Fibroblast of lung (primary cell): ENCODE data around the gene LYRM2.

ENCODE experiments used
- EZH2 ChIP-seq: IDR thresholded peaks from 2 replicates; pipeline ENCODE4 v1.5.1; 2012; ENCODE audit warnings: low read length, control low read depth, mild to moderate bottlenecking; ENCODE audit errors: missing control alignments
- TF ChIP-seq, protein P1 (sequence below), 2 donors: IDR thresholded peaks in 1 of 2; conservative IDR thresholded peaks in 1 of 2; 1 replicate in 1 of 2; 2 replicates in 1 of 2; pipeline ENCODE4 v1.5.1; 2011 to 2012; ENCODE audit warnings: low read length in 2 of 2, control low read depth in 1 of 2, inconsistent platforms in 1 of 2, low read depth in 1 of 2, mild to moderate bottlenecking in 1 of 2

GRCh38 chr6:89583559-89583958, 55.0 kb downstream of the LYRM2 start:
- TF ChIP-seq EZH2: no peak
- TF ChIP-seq, protein P1, sequence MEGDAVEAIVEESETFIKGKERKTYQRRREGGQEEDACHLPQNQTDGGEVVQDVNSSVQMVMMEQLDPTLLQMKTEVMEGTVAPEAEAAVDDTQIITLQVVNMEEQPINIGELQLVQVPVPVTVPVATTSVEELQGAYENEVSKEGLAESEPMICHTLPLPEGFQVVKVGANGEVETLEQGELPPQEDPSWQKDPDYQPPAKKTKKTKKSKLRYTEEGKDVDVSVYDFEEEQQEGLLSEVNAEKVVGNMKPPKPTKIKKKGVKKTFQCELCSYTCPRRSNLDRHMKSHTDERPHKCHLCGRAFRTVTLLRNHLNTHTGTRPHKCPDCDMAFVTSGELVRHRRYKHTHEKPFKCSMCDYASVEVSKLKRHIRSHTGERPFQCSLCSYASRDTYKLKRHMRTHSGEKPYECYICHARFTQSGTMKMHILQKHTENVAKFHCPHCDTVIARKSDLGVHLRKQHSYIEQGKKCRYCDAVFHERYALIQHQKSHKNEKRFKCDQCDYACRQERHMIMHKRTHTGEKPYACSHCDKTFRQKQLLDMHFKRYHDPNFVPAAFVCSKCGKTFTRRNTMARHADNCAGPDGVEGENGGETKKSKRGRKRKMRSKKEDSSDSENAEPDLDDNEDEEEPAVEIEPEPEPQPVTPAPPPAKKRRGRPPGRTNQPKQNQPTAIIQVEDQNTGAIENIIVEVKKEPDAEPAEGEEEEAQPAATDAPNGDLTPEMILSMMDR (conservative IDR thresholded peaks at IDR 0.05 in 1 of 2, IDR thresholded peaks at IDR 0.05 in 1 of 2; ENCODE audit: low read depth in 1 of 2, low read length in 2 of 2): no peak
